ENCODE data around the gene ZNRF1. TPM values are rescaled to one million over a fixed set of nuclear protein-coding genes. Genes with fewer than 3 reads are reported as not detected.

ZNRF1 gene
- total RNA-seq, 1 donor from 2014 or later: 2.8 TPM

GRCh38 chr16:75078886-75079285, 80.1 kb downstream of the ZNRF1 start:
- Mint-ChIP-seq H3K9me3 (no peaks in the 10 kb centered on the region), H3K27ac (no peak overlapping the region), H3K27me3 (peaks cover 31% of the 10 kb centered on the region), H3K4me1 (peaks cover 43% of the 10 kb centered on the region), H3K4me3 (no peak overlapping the region), H3K36me3 (ENCODE audit: low read depth) (no peaks in the 10 kb centered on the region)
- ChIA-PET POLR2A (no interaction called here), CTCF (no interaction called here)
- intact Hi-C loops (cut with micrococcal nuclease): no loop called here
- no peak for TF ChIP-seq CTCF (IDR thresholded peaks at IDR 0.05)
- no peak for ATAC-seq (ENCODE audit: low read depth)
- DNase-seq: no peak

GRCh38 chr16:75079346-75079926, 80.6 kb downstream of the ZNRF1 start:
- CTCF ChIA-PET: no interaction called here
- Mint-ChIP-seq H3K4me1 (peaks cover 38% of the 10 kb centered on the region), H3K27me3 (peaks cover 30% of the 10 kb centered on the region), H3K4me3 (no peak overlapping the region), H3K36me3 (ENCODE audit: low read depth) (no peaks in the 10 kb centered on the region), H3K9me3 (no peaks in the 10 kb centered on the region), H3K27ac (no peak overlapping the region)
- no peak for ATAC-seq (ENCODE audit: low read depth)
- intact Hi-C loops (cut with micrococcal nuclease): no loop called here
- POLR2A ChIA-PET: no interaction called here
- no peak for DNase-seq
- no peak for TF ChIP-seq CTCF (IDR thresholded peaks at IDR 0.05)

- CTCF ChIA-PET: no interaction called here
- POLR2A ChIA-PET: no interaction called here
- intact Hi-C loops (cut with micrococcal nuclease): no loop called here
- Mint-ChIP-seq H3K27me3 (peaks cover 32% of the 10 kb centered on the region), H3K36me3 (ENCODE audit: low read depth) (no peaks in the 10 kb centered on the region), H3K4me1 (peaks cover 29% of the 10 kb centered on the region), H3K9me3 (no peaks in the 10 kb centered on the region), H3K4me3 (no peak overlapping the region), H3K27ac (no peak overlapping the region)
- no peak for DNase-seq
- ATAC-seq (ENCODE audit: low read depth): no peak
- TF ChIP-seq CTCF (IDR thresholded peaks at IDR 0.05): no peak
Observed at GRCh38 chr16:75080205-75081029, 81.6 kb downstream of the ZNRF1 start.

GRCh38 chr16:75081179-75081859, 82.5 kb downstream of the ZNRF1 start:
- POLR2A ChIA-PET: no interaction called here
- Mint-ChIP-seq H3K4me1 (peaks cover 20% of the 10 kb centered on the region), H3K36me3 (ENCODE audit: low read depth) (no peaks in the 10 kb centered on the region), H3K27me3 (peaks cover 32% of the 10 kb centered on the region), H3K9me3 (no peaks in the 10 kb centered on the region), H3K4me3 (no peak overlapping the region), H3K27ac (no peak overlapping the region)
- TF ChIP-seq CTCF (IDR thresholded peaks at IDR 0.05): no peak
- CTCF ChIA-PET: no interaction called here
- intact Hi-C loops (cut with micrococcal nuclease): no loop called here
- DNase-seq: no peak
- ATAC-seq (ENCODE audit: low read depth): peak; percentile 79

- no peak for ATAC-seq (ENCODE audit: low read depth)
- H3K4me1 Mint-ChIP-seq: peaks cover 15% of the 10 kb centered on the region
- H3K27me3 Mint-ChIP-seq: peaks cover 21% of the 10 kb centered on the region
- no peak for DNase-seq
- no peaks in the 10 kb centered on the region for H3K9me3 Mint-ChIP-seq
- no peak overlapping the region for H3K4me3 Mint-ChIP-seq
- intact Hi-C loops (cut with micrococcal nuclease): no loop called here
- CTCF ChIA-PET: no interaction called here
- H3K27ac Mint-ChIP-seq: no peak overlapping the region
- no peak for TF ChIP-seq CTCF (IDR thresholded peaks at IDR 0.05)
- no peaks in the 10 kb centered on the region for H3K36me3 Mint-ChIP-seq (ENCODE audit: low read depth)
- POLR2A ChIA-PET: no interaction called here
Observed at GRCh38 chr16:75083813-75084212, 85.0 kb downstream of the ZNRF1 start.

Measured in activated B cell treated with CpG ODN at 0.5 μM for 24 hours (primary cell).